ENCODE data around the gene NPPC. TPM values are rescaled to one million over a fixed set of nuclear protein-coding genes. Genes with fewer than 3 reads are reported as not detected.

Gene NPPC
- total RNA-seq, 1 experiment from 2014 or later = 0.98 TPM

- CTCF ChIA-PET = interaction anchor here (1.3 to 2.0 kb wide), 3 partner anchors 9 to 34 kb away, joined by 5 to 27 read pairs (median 13); partner anchors contain the start of gene NPPC
- ATAC-seq (no peak), DNase-seq (ENCODE audit: low spot score) (no peak)
- Mint-ChIP-seq H3K9me3 (no peaks in the 10 kb centered on the region), H3K4me1 (no peaks in the 10 kb centered on the region), H3K36me3 (no peaks in the 10 kb centered on the region), H3K27ac (no peak overlapping the region), H3K4me3 (no peak overlapping the region), H3K27me3 (ENCODE audit: low read depth) (no peaks in the 10 kb centered on the region)
- POLR2A ChIA-PET = no interaction called here
- TF ChIP-seq PRDM15 (CRISPR knock-in tag; IDR thresholded peaks at IDR 0.05) (no peak), MAX (CRISPR knock-in tag; IDR thresholded peaks at IDR 0.05) (no peak), ZNF263 (CRISPR knock-in tag; IDR thresholded peaks at IDR 0.05; ENCODE audit: low read depth) (no peak), TCF7 (CRISPR knock-in tag; IDR thresholded peaks at IDR 0.05; ENCODE audit: low read depth) (no peak)
Observed at GRCh38 chr2:231935207-231935524, 9.0 kb upstream of the NPPC start.

- H3K36me3 Mint-ChIP-seq = no peaks in the 10 kb centered on the region
- ATAC-seq (no peak), DNase-seq (ENCODE audit: low spot score) (no peak)
- H3K27me3 Mint-ChIP-seq (ENCODE audit: low read depth) = peaks cover 3% of the 10 kb centered on the region; the same call in 1 of the 2 replicates
- ChIA-PET CTCF (interaction anchor here (1.3 to 2.0 kb wide), 4 partner anchors 9 to 34 kb away, joined by 4 to 27 read pairs (median 9); partner anchors contain the start of gene NPPC), POLR2A (no interaction called here)
- H3K4me3 Mint-ChIP-seq = no peak overlapping the region
- H3K27ac Mint-ChIP-seq = no peak overlapping the region
- TF ChIP-seq ARID4B (CRISPR knock-in tag; IDR thresholded peaks at IDR 0.05; ENCODE audit: borderline replicate concordance) (no peak), FOXP4 (CRISPR knock-in tag; IDR thresholded peaks at IDR 0.05) (no peak), CTCF (IDR thresholded peaks at IDR 0.05) (no peak), ZNF317 (CRISPR knock-in tag; IDR thresholded peaks at IDR 0.05; ENCODE audit: borderline replicate concordance, low read depth) (no peak), ZNF232 (CRISPR knock-in tag; IDR thresholded peaks at IDR 0.05) (no peak), OVOL2 (CRISPR knock-in tag; IDR thresholded peaks at IDR 0.05; ENCODE audit: borderline replicate concordance) (no peak), SMAD4 (CRISPR knock-in tag; IDR thresholded peaks at IDR 0.05) (no peak), SMAD3 (CRISPR knock-in tag; IDR thresholded peaks at IDR 0.05; ENCODE audit: borderline replicate concordance) (no peak), GRHL2 (CRISPR knock-in tag; IDR thresholded peaks at IDR 0.05; ENCODE audit: insufficient replicate concordance, severe bottlenecking) (no peak), GTF2I (CRISPR knock-in tag; conservative IDR thresholded peaks at IDR 0.05) (no peak), PREB (CRISPR knock-in tag; IDR thresholded peaks at IDR 0.05; ENCODE audit: borderline replicate concordance) (no peak), FOXP1 (CRISPR knock-in tag; IDR thresholded peaks at IDR 0.05; ENCODE audit: borderline replicate concordance) (no peak)
- no peaks in the 10 kb centered on the region for H3K4me1 Mint-ChIP-seq
- no peaks in the 10 kb centered on the region for H3K9me3 Mint-ChIP-seq
Observed at GRCh38 chr2:231934441-231935206, 8.4 kb upstream of the NPPC start.
